ENCODE results near the gene MRPL22.

- no peak for TF ChIP-seq POLR2AphosphoS5 (IDR thresholded peaks at IDR 0.05; ENCODE audit: borderline replicate concordance, low read depth, low read length)
- no peak for TF ChIP-seq EZH2 (IDR thresholded peaks at IDR 0.05)
Measured at GRCh38 chr5:154956712-154957111, 15.8 kb downstream of the MRPL22 start.
